LHCN-M2 (cell line): Measurements from ENCODE around the gene VKORC1L1. TPM values are rescaled to one million over a fixed set of nuclear protein-coding genes. Genes with fewer than 3 reads are reported as not detected.
"Not testable (repeated sequence)": the region's sequence is repeated elsewhere in the genome, so short reads cannot be mapped to it uniquely, and the experiment has no call there.

Experiments
- DNase-seq: peaks from one replicate; pipeline ENCODE4 v3.0.0-alpha.2; 2012; ENCODE audit warnings: low read depth
- total RNA-seq: library from RNA; depleted of rRNA; stranded (reverse); fragments of >200 nt; gene quantifications from 2 replicates; pipeline ENCODE4 v1.2.3, GENCODE V29; 2014

The VKORC1L1 gene
- total RNA-seq, 1 experiment from 2014 or later: 18.2 TPM

DNA sequence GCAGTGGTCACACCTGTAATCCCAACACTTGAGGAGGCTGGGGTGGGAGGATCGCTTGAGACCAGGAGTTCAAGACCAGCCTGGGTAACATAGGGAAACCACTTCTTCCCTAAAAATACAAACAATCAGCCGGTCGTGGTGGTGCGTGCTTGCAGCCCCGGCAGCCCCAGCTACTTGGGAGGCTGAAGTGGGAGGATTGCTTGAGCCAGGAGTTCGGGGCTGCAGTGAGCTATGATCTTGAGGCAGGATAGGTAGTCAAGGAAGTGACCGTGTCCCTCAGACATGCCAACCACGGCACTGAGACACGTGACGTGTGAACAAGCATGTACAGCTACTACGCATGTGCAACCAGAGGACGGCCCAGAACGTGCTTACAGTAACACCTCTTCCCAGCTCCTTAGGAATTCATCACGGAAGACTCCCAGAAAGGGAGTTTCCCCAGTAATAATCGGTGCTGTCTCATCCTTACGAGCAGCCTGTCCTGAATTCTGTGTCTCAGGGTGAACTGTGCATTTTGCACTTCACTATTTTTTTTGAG is 103.9 kb downstream of the VKORC1L1 start:
- DNase-seq: no peak

DNA sequence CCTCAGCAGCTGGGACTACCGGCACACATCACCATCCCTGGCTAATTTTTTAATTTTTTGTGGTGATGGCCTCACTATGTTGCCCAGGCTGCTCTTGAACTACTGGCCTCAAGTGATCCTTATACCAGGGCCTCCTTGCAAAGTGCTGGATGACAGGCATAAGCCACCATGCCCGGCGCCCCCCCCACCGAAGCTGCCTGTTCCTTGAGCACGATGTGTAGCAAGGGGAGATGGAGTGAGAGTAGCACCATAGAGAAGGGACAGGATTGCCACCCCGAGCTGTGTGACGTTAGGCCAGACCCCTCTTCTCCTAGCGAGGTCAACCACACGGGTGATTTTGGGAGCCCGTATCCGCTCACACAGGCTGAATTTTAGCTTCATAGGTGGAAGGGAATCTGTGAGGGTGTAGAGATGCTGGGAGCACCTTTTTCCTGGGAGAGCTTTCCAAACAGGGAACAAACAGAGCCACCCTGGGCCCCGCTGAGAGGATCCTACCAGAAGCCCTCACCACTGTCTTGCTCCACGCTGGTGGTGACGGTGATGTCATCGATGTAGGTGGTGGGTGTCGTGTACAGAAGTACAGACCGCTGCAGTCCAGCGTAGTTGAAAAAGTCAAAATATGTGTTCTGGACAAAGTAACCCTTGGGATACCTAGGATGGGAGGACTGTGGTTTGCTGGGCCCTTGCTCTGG is 106.2 kb downstream of the VKORC1L1 start:
- DNase-seq: no peak

DNA sequence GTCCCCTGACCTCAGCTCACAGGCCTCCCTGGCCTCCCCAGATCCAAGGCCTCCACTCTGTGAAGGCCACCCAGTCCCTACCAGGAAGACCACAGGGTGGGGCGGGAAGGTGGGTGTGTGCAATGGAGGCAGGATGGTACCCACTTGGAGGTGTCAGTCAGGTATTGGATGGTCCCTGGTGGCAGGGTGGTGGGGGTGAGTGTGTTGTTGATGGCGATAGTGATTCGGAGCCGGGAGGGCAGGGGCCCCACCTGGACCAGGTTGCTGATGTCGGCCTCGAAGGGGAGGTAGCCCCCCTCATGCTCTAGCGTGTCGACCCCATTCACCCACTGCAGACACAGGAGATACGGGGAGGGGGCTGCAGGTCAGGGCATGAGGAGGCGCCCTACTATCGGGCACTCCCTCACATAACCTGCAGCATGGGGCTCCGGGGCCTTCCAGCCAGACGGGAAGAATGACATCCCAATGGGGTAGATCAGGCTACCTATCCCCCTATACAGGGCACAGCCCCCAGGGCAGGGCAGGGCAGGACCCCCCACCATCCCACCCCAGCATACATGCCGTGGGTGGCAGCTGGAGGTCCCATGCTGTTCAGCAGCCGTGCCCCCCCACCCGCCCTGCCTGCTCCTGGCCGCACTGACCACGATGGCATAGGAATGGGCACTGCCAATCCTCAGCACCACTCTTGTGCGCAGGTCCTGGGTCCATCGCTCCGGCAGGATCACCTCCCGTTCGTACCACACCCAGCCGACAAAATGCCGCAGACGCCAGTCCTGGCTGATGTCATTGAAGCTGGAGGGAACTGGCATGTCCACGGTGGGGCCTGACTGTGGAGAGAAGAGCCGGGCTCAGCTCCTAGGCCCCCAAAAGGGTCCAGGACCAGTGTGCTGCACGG is 107.0 kb downstream of the VKORC1L1 start:
- DNase-seq: no peak

DNA sequence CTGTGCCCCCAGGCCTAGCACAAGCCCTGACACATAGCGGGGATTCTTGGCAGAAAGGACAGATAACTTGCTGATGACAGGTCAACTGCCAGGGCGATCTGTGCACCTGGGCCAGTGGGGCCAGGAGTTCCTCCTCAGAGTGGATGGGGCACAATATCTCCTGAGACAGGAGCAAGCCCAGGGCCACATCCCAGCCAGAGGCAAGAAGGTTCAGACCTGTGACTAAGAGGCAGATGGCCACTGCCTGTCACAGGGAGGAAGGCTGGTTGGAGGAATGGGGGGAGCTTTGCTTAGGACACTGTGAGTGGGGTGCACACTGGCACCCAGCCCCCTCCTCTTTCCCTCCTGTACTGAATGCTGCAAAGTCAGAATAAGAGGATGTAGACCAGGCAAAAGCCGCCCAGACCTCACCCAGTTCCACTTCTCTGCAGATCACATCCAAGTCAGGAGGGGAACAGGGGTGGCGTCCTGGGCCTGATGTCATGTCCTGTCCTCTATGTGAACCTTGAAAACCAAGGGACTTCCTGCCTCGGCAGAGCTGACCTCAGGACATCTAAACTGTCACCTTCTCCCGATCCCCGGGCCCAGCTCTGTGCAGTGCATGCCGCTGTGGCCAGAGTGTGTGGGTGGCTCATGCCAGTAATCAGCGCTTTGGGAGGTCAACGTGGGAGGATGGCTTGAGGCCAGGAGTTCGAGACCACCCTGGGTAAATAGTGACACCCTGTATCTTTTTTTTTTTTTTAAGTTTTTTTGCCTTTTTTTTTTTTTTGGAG is 107.8 kb downstream of the VKORC1L1 start:
- DNase-seq: peak; percentile 38

DNA sequence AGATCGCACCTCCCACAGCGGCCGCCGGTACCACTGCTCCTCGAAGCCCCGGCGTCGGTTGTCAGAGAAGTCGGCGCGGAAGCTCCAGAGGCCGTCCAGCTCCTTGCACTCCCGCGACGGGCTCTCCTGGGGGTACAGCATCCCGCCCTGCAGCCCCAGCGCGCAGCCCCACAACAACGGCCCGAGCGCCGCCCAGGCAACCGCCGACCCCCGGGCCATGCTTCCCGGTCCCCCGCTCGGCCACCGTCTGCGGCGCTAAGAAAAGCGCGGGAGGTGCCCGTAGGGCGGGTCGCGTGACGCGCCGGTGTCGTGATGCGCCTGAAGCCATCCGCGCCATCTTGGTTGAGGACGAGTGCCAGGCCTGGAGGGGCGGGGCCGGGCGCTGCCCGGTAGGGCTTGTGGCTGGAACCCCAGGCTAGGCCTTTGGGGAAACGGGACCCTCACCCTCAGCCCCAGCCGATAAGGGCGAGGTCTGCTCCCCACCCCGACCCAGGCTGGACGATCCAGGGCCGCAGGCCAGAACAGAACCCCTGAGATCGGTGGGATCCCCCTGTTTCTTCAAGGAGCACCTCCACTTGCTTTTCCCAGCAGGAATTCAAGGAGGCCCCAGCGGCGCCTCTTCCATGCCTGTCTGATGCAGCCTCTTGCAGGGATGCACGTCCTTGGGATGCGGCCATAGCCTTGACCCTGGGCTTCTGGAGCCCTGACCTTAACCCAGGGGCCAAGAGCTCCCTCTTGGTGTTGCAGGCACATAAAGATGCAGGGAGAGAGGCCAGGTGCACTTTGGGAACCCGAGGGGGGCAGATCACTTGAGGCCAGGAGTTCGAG is 109.3 kb downstream of the VKORC1L1 start, which contains the start of gene GUSB:
Gene GUSB (minus strand): TSS at position 249 of the 828 bp plus-strand sequence. CDS start 30 bp downstream, at position 219.
- peak; percentile 90 for DNase-seq

DNA sequence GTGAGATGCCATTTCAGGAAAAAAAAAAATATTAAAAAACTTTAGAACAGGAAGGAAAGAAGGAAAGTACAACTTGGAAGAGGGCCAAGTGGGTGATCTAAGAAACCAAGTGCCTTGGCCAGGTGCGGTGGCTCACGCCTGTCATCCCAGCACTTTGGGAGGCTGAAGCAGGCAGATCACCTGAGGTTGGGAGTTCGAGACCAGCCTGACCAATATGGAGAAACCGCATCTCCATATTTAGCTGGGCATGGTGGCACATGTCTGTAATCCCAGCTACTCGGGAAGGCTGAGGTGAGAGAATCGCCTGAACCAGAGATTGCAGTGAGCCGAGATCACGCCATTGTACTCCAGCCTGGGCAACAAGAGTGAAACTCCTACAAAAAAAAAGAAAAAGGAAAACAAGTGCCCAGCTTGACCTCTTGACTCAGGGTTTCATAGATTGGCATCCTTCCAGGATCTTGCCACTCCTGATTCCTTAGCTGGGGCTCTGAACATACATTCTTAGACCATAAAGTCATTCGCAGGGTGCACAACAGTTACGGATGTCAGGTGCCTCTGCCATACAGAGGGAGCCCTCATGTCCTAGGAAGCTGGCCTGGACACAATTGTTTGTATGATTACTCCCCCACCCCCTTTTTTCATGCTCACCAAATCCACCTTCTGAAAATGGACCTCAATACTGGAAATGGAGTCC is 111.2 kb downstream of the VKORC1L1 start:
- peak; percentile 65 for DNase-seq

DNA sequence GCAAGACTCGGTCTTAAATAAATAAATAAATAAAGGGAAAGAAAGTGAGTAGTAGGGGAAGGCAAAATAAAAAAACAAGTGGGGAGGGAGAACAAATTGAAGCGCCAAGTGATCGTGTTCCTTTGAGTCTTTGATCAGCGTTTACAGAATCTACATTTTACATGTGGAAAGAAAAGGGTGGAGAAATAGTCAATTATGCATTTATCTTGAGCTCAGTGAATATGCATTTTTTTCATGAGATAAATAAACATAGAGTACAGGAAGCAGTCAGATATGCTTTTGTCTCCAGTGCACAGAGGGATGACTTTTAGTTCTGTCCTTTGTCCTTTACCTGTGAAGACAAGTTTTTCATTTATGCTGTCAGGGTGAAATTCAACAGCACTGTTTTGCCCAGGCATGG is 115.2 kb downstream of the VKORC1L1 start:
- DNase-seq: no peak

DNA sequence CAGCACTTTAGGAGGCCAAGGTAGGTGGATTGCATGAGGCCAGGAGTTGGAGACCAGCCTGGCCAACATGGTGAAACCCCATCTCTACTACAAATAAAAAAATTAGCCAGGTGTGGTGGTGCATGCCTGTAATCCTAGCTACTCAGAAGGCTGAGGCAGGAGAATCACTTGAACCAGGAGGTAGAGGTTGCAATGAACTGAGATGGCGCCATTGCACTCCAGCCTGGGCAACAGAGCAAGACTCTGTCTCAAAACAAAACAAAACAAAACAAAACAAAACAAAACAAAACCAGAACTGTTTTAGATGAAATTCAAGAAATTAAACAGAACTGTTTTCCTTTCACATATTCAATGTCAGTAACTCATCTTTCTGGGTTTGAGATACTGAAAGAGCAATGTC is 115.6 kb downstream of the VKORC1L1 start:
- not testable (repeated sequence) for DNase-seq

DNA sequence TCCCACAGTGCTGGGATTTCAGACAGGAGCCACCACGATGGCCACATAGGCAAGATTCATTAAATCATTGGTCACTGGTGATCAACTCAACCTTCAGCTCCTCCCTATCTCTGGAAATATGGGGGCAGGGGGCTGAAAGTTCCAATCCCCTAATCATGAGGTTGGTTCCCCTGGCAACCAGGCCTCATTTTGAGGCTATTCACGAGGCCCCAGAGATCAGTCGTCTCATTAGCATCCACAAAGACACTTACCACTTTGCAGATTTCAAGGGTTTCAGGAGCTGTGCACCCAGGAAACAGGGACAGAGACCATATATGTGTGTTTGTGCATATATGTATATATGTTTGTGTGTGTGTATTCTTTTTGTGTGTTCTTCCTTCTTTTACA is 116.8 kb downstream of the VKORC1L1 start:
- no peak for DNase-seq

DNA sequence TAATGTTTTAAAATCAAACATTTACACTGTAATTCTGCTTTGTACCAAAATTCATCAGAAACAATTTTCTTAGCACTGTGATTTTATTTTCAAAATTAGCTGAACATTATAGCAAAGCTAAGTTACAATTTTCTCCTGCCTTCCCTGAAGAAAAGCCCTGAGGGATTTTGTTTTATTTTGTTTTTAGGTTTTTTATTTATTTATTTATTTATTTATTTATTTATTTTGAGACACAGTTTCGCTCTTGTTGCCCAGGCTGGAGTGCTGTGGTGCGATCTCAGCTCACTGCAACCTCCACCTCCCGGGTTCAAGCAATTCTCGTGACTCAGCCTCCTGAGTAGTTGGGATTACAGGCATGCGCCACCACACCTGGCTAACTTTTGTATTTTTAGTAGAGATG is 119.0 kb downstream of the VKORC1L1 start:
- not testable (repeated sequence) for DNase-seq

DNA sequence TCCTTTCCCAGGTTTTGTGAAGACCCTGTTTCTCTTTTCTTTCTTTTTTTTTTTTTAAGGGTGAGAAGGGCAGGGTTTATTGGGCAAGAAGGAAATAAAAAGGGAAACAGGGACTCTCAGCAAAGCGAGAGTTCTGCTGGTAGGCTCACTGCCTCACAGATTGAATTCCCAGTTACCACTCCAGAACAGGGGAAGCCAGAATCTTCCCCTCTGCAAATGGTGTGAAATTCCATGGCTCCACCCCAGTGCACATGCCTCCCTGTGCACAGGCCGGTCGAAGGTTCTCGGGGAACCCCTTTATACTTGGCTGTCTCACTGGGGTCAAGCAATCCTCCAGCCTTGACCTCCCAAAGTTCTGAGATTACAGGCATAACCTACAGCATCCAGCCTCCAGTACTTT is 119.7 kb downstream of the VKORC1L1 start:
- DNase-seq: no peak

DNA sequence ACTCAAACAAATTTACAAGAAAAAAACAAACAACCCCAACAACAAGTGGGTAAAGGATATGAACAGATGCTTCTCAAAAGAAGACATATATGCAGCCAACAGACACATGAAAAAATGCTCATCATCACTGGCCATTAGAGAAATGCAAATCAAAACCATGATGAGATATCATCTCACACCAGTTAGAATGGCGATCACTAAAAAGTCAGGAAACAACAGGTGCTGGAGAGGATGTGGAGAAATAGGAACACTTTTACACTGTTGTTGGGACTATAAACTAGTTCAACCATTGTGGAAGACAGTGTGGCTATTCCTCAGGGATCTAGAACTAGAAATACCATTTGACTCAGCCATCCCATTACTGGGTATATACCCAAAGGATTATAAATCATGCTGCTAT is 122.1 kb downstream of the VKORC1L1 start:
- not testable (repeated sequence) for DNase-seq

DNA sequence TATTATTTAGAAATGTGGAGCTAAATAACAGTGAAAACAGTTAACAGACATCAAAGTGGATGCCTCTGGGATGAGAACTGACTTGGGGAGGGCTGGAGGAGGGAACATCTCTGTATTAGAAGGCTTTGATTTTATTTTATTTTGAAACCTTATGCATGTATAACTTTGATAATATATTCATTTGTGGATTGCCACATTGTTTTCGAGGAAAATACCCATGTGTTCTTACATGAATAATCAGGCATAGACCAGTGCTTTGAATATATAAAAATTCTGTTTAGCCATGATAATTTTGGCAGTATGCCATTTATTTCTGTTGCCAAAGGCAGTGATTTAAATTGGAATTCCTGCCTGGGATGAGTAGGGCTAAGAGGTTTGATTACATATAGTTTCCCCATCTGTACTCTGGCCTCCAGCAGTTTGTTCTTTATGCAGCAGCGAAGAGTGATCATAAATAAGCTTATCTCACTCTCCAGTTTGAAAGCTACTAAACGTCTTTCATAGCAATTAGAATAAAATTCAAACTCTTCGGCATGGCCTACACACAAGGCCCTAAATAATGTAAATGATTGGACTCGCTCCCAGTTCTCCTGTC is 128.0 kb downstream of the VKORC1L1 start:
- DNase-seq: not testable (repeated sequence)

DNA sequence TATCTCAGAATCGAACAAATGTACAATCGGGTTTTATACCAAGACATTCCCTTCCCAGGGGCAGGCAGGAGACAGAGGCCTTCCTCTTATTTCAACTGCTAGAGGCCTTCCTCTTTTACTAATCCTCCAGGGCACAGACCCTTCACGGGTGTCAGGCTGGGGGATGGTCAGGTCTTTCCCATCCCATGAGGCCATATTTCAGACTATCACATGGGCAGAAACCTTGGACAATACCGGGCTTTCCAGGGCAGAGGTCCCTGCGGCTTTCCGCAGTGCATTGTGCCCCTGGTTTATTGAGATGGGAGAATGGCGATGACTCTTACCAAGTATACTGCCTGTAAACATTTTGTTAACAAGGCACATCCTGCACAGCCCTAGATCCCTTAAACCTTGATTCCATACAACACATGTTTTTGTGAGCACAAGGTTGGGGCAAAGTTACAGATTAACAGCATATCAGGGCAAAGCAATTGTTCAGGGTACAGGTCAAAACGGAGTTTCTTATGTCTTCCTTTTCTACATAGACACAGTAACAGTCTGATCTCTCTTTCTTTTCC is 132.3 kb downstream of the VKORC1L1 start:
- DNase-seq: not testable (repeated sequence)

DNA sequence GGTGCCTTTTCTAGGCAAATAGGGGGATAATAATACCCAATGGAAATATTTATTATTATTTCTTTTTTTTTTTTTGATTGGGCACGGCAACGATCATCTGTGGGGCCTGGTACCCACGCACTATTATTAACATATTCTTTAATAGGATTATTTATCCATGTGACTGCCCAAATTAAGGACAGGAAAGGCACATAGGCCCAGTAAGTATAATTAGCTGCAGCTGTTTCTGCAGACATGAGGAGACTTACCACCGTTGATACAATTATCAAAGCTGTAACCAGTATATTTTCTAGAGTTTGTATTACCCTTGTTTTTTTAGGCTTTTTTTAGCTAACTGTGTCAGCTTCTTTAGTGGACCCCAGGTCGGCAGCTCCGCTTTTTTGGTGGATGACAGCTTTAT is 134.4 kb downstream of the VKORC1L1 start:
- DNase-seq: no peak
